Spleen (tissue), 11 donors: ENCODE results near the gene PLEKHA7. TPM values are rescaled to one million over a fixed set of nuclear protein-coding genes. Genes with fewer than 3 reads are reported as not detected.
"Not testable (repeated sequence)": the region's sequence is repeated elsewhere in the genome, so short reads cannot be mapped to it uniquely, and the experiment has no call there.

ENCODE experiments used
- DNase-seq: peaks from one replicate; pipeline ENCODE4 v3.0.0-alpha.2; 2020
- H3K27ac ChIP-seq, 8 donors: fragments of 200-600 bp; sonication (generic) in 7 of 8; 1 replicate in 4 of 8; 2 replicates in 4 of 8; pipeline versions ENCODE4 v1.5.0 to v1.8.0; 2016 to 2021; ENCODE audit warnings: inconsistent platforms in 4 of 8, mild to moderate bottlenecking in 4 of 8, moderate library complexity in 1 of 8
- H3K27me3 ChIP-seq, 7 donors: fragments of 200-600 bp; sonication (generic) in 6 of 7; replicated peaks in 1 of 7; 1 replicate in 4 of 7; 2 replicates in 3 of 7; pipeline versions ENCODE4 v1.5.0 to v1.8.0; 2016 to 2021; ENCODE audit warnings: inconsistent platforms in 3 of 7, mild to moderate bottlenecking in 1 of 7
- H3K36me3 ChIP-seq, 6 donors: fragments of 200-600 bp; sonication (generic) in 5 of 6; 1 replicate in 4 of 6; 2 replicates in 2 of 6; pipeline versions ENCODE4 v1.5.0 to v1.8.0; 2016 to 2021; ENCODE audit warnings: inconsistent platforms in 2 of 6
- H3K4me1 ChIP-seq, 6 donors: fragments of 200-600 bp; sonication (generic) in 5 of 6; 1 replicate in 3 of 6; 2 replicates in 3 of 6; pipeline versions ENCODE4 v1.5.0 to v1.8.0; 2016 to 2021; ENCODE audit warnings: inconsistent platforms in 3 of 6
- H3K4me3 ChIP-seq, 8 donors: fragments of 200-600 bp; sonication (generic) in 7 of 8; 1 replicate in 4 of 8; 2 replicates in 4 of 8; pipeline versions ENCODE4 v1.5.0 to v1.8.0; 2016 to 2021; ENCODE audit warnings: inconsistent platforms in 4 of 8, mild to moderate bottlenecking in 4 of 8, moderate library complexity in 2 of 8
- H3K9me3 ChIP-seq, 8 donors: fragments of 200-600 bp; sonication (generic) in 7 of 8; 1 replicate in 4 of 8; 2 replicates in 4 of 8; pipeline versions ENCODE4 v1.5.0 to v1.8.0; 2016 to 2021; ENCODE audit warnings: inconsistent platforms in 4 of 8
- POLR2A ChIP-seq, 3 donors: fragments of 450-650 bp; IDR thresholded peaks; one replicate each; pipeline ENCODE4 v1.5.1; 2017; ENCODE audit warnings: antibody characterized with exemption in 3 of 3, mild to moderate bottlenecking in 1 of 3
- POLR2AphosphoS5 ChIP-seq, 3 donors: sonication (generic); formaldehyde crosslinking; IDR thresholded peaks; one replicate each; pipeline ENCODE4 v1.5.1; 2017; ENCODE audit warnings: antibody characterized with exemption in 3 of 3
- WGBS, 5 donors: extraction: QIAGEN DNeasy Blood & Tissue Kit in 3 of 5; methylation state at CpG; one replicate each; pipeline versions ENCODE4 v1.1.5 to v1.1.7; 2013 to 2018; 5-methylcytosine and 5-hydroxymethylcytosine counted together
- intact Hi-C: fragments of 100-400 bp; cut with DNase I; formaldehyde crosslinking; loops from one replicate; pipeline ENCODE4 v1.15.0; 2023; ENCODE audit warnings: low total_unique reads
- polyA plus RNA-seq, 3 donors: library from polyadenylated mRNA; stranded (reverse); fragments of 200-250 nt; gene quantifications; one replicate each; pipeline ENCODE4 v1.2.1, GENCODE V29; 2013
- total RNA-seq, 7 donors: library from RNA; depleted of rRNA in 3 of 7; stranded (reverse); fragments of >200 nt in 3 of 7; fragmentation: NEBNext Ultra II Directional in 4 of 7; extraction: Animal tissue kit (Norgen Biotek cat#: 25700) in 4 of 7; gene quantifications; one replicate each; pipeline versions ENCODE4 v1.1.0 to v1.2.1, GENCODE V29; 2016 to 2021
- TF ChIP-seq, protein P1 (sequence below), 11 experiments: fragments of 200-600 bp in 7 of 11; fragments of 450-650 bp in 4 of 11; sonication (generic) in 4 of 11; IDR thresholded peaks in 8 of 11; conservative IDR thresholded peaks in 3 of 11; 1 replicate in 7 of 11; 2 replicates in 4 of 11; pipeline versions ENCODE4 v1.4.0 to v1.8.0; 2016 to 2021; ENCODE audit warnings: antibody characterized with exemption in 11 of 11, inconsistent platforms in 4 of 11, mild to moderate bottlenecking in 1 of 11
- donor health status: healthy with polysubstance abuse.
- donor health status: DM: no; HTN: no; CAD: no; lungs with moderate emphysema.
- donor health status: DM: no; HTN: no; CAD: no.
- donor health status: Bipolar disorder and iron deficiency.
- donor health status: healthy.
- donor health status: DM: no; HTN: no; CAD: no.
- donor health status: DM: yes; HTN: yes; CAD: no.

The PLEKHA7 gene
- total and polyA plus RNA-seq, 10 donors: 1.8 to 12.8 (median 5.8) TPM

DNA sequence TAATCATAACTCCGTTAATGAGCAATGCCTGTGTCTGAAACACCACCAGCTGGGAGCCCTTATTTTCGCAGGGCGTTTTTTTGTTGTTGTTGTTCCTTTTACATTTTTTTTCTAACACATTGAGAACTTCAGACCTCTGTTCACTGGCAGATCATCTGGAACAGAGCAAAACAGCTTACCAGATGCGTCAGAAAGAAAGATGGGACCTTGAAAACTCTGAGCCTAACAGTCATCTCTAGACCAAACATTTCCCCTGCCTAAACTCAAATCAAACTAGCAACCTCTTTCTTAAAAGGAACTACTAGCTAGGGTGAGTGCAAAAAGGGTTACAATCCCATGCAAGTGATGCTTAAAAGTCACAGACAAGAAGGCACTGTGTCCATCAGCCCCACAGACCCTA lies 93.2 kb downstream of the PLEKHA7 start:
- Histone ChIP-seq H3K9me3 (no peaks in the 10 kb centered on the region), H3K27ac (no peak overlapping the region), H3K4me3 (no peak overlapping the region), H3K27me3 (peaks cover 0 to 34% (median 18%) of the 10 kb centered on the region in 7 donors), H3K36me3 (no peaks in the 10 kb centered on the region), H3K4me1 (peaks cover 0 to 22% (median 20%) of the 10 kb centered on the region in 6 donors)
- DNase-seq: no peak
- TF ChIP-seq, protein P1, sequence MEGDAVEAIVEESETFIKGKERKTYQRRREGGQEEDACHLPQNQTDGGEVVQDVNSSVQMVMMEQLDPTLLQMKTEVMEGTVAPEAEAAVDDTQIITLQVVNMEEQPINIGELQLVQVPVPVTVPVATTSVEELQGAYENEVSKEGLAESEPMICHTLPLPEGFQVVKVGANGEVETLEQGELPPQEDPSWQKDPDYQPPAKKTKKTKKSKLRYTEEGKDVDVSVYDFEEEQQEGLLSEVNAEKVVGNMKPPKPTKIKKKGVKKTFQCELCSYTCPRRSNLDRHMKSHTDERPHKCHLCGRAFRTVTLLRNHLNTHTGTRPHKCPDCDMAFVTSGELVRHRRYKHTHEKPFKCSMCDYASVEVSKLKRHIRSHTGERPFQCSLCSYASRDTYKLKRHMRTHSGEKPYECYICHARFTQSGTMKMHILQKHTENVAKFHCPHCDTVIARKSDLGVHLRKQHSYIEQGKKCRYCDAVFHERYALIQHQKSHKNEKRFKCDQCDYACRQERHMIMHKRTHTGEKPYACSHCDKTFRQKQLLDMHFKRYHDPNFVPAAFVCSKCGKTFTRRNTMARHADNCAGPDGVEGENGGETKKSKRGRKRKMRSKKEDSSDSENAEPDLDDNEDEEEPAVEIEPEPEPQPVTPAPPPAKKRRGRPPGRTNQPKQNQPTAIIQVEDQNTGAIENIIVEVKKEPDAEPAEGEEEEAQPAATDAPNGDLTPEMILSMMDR (IDR thresholded peaks at IDR 0.05 in 8 of 11, conservative IDR thresholded peaks at IDR 0.05 in 3 of 11): no peak
- TF ChIP-seq POLR2A (IDR thresholded peaks at IDR 0.05) (no peak), POLR2AphosphoS5 (IDR thresholded peaks at IDR 0.05) (no peak)
- intact Hi-C loops: no loop called here
- 88 to 96% (median 92%) methylated on average over 4 of the region's 4 CpGs for WGBS, 5 donors

DNA sequence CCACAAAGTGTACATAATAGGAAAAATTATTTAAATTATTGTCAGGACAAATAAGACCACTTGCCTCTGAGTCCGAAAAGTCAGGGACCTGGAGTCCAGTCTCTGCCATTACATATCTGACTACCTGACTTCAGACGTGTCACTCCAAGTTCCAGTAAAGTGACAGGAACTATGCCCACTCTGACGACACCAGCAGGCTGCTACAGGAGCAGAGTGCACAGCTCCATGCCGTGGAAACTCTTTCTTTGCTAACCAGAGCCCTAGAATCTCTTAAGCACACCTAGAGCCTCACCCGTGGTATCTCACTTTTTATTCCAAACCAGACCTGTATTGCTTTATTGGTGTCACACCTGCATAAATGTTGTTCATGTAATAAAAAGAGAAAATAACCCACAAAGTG lies 93.7 kb downstream of the PLEKHA7 start:
- H3K4me1 ChIP-seq: peaks cover 0 to 18% (median 15%) of the 10 kb centered on the region in 6 donors
- intact Hi-C loops: no loop called here
- no peak overlapping the region for H3K4me3 ChIP-seq
- no peak for DNase-seq
- 81 to 89% (median 83%) methylated on average over 5 of the region's 5 CpGs for WGBS, 5 donors
- peaks cover 0 to 30% (median 13%) of the 10 kb centered on the region in 7 donors for H3K27me3 ChIP-seq
- no peak for TF ChIP-seq POLR2AphosphoS5 (IDR thresholded peaks at IDR 0.05)
- H3K36me3 ChIP-seq: no peaks in the 10 kb centered on the region
- H3K9me3 ChIP-seq: no peaks in the 10 kb centered on the region
- H3K27ac ChIP-seq: no peak overlapping the region

DNA sequence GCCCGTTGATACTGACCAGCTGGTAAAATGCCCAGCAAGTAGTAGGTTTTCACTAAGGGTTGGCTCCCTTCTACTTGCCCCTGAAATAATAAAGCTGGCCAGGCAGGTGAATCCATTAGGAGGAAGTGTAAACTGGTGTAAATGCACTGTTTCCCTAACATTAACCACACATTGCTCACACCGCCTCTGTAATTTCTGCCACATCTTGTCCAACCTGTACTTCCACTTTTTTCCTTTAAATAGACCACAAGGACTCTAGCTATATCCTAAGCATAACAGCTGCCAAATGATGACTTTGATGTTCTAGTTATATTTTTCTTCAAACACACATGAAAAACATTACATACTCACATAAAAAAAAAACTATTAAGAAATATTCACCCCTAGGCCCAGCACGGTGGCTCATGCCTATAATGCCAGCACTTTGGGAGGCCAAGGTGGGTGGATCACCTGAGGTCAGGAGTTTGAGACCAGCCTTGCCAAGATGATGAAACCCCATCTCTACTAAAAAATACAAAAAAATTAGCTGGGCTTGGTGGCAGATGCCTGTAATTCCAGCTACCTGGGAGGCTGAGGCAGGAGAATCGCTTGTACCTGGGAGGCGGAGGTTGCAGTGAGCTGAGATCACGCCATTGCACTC lies 95.6 kb downstream of the PLEKHA7 start:
- H3K9me3 ChIP-seq, intact Hi-C loops, H3K27ac ChIP-seq, DNase-seq, H3K4me3 ChIP-seq, H3K36me3 ChIP-seq, H3K4me1 ChIP-seq: not testable (repeated sequence)
- H3K27me3 ChIP-seq: peaks cover 0 to 11% (median 0%) of the 10 kb centered on the region in 7 donors
- WGBS, 5 donors: 81 to 87% (median 84%) methylated on average over 6 of the region's 6 CpGs

DNA sequence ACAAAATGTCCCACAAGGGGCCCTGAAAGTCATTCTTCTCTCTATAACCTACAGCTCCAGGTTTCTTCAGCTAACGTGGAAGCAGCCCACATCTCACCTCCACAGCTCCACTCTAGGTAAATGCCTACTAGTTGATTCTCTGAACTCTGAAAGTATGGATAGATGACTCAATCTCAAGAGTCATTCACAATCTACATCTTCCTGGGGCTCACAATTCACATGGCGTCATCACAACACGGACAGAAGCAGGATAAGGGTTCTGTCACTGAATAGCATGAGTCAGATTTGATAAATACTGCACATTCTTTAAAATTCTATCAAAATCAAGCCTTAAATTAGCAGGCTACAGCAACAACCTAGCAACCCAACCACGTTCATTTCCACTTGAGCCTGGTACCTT lies 96.3 kb downstream of the PLEKHA7 start:
- Histone ChIP-seq H3K36me3 (no peaks in the 10 kb centered on the region), H3K27ac (no peak overlapping the region), H3K9me3 (no peaks in the 10 kb centered on the region), H3K4me1 (peaks cover 0 to 4% (median 0%) of the 10 kb centered on the region in 6 donors), H3K27me3 (peaks cover 0 to 3% (median 0%) of the 10 kb centered on the region in 7 donors), H3K4me3 (no peak overlapping the region)
- WGBS, 5 donors: 79 to 92% (median 88%) methylated on average over 4 of the region's 4 CpGs
- intact Hi-C loops: no loop called here
- no peak for DNase-seq
- TF ChIP-seq POLR2A (IDR thresholded peaks at IDR 0.05) (no peak), POLR2AphosphoS5 (IDR thresholded peaks at IDR 0.05) (no peak)
- TF ChIP-seq, protein P1 (IDR thresholded peaks at IDR 0.05 in 8 of 11, conservative IDR thresholded peaks at IDR 0.05 in 3 of 11): no peak

DNA sequence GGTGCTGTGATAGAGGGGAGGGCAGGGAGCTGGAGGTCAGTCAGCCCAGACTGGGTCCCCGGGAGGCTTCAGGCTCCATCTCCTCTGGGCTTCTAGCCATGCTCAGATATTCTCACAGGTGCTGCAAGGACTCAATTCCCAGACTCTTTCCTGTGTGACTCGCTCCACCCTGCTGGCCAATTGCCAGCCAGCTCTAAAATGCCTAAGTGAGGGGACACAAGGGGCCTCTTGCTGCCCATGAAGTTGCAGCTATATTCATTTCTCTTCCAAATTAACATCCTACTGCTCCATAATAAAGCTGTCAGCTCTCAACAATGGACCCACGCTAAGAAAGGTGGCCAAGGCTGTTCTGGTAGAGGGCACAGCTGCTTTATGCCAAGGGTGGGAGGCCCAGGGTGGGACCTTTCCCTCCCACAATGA lies 101.5 kb downstream of the PLEKHA7 start:
- TF ChIP-seq POLR2AphosphoS5 (IDR thresholded peaks at IDR 0.05): no peak
- TF ChIP-seq POLR2A (IDR thresholded peaks at IDR 0.05): no peak
- TF ChIP-seq, protein P1 (IDR thresholded peaks at IDR 0.05 in 8 of 11, conservative IDR thresholded peaks at IDR 0.05 in 3 of 11): no peak
- no peaks in the 10 kb centered on the region for H3K9me3 ChIP-seq
- no peak overlapping the region for H3K4me3 ChIP-seq
- no peaks in the 10 kb centered on the region for H3K27me3 ChIP-seq
- peaks cover 0 to 10% (median 0%) of the 10 kb centered on the region in 6 donors for H3K4me1 ChIP-seq
- no peak for DNase-seq
- no peak overlapping the region for H3K27ac ChIP-seq
- intact Hi-C loops: no loop called here
- WGBS, 5 donors: 48 to 88% (median 67%) methylated on average over 3 of the region's 3 CpGs
- H3K36me3 ChIP-seq: no peaks in the 10 kb centered on the region
